B cell (primary cell): Measurements from ENCODE around the gene SDK1. TPM values are rescaled to one million over a fixed set of nuclear protein-coding genes. Genes with fewer than 3 reads are reported as not detected.
"Not testable (repeated sequence)": the region's sequence is repeated elsewhere in the genome, so short reads cannot be mapped to it uniquely, and the experiment has no call there.

ENCODE experiments used
- ATAC-seq: fragments of 200-7000 bp; cut with Tn5 transposase; one replicate; pipeline ENCODE4 v1.10.0; 2021; ENCODE audit warnings: low read depth, mild to moderate bottlenecking, moderate number of reproducible peaks, moderate library complexity
- CTCF ChIA-PET: fragments of 350-600 bp; sonication (Branson Sonifier 250); formaldehyde crosslinking; loops from one replicate; lab custom pipeline; 2021; ENCODE audit warnings: antibody characterized with exemption, inconsistent platforms; lab: Charles Lee
- POLR2A ChIA-PET: fragments of 350-600 bp; sonication (Branson Sonifier 250); formaldehyde crosslinking; loops from one replicate; lab custom pipeline; 2021; ENCODE audit warnings: antibody characterized with exemption; lab: Charles Lee
- DNase-seq: peaks from one replicate; pipeline ENCODE4 v3.0.0; 2013
- H2AFZ ChIP-seq: 2 replicates; pipeline ENCODE4 v1.6.1; 2012; ENCODE audit warnings: mild to moderate bottlenecking, low read depth, low read length; ENCODE audit not compliant: insufficient read depth, poor library complexity, severe bottlenecking
- H3K27ac ChIP-seq, 2 donors: 1 replicate in 1 of 2; 2 replicates in 1 of 2; pipeline ENCODE4 v1.5.1; 2012 to 2013; ENCODE audit warnings: low read length in 2 of 2, mild to moderate bottlenecking in 2 of 2, moderate library complexity in 1 of 2
- H3K27me3 ChIP-seq, 4 experiments: fragments of 200-600 bp in 1 of 4; sonication (generic) in 1 of 4; replicated peaks in 1 of 4; 1 replicate in 2 of 4; 2 replicates in 2 of 4; pipeline versions ENCODE4 v1.6.1 to v1.7.0; 2013 to 2016; ENCODE audit warnings: low read length in 3 of 4, mild to moderate bottlenecking in 2 of 4, mixed read lengths in 1 of 4, moderate library complexity in 1 of 4; ENCODE audit not compliant: insufficient read depth in 4 of 4, control insufficient read depth in 3 of 4; ENCODE audit errors: control extremely low read depth in 1 of 4
- H3K36me3 ChIP-seq, 2 experiments: replicated peaks in 1 of 2; 1 replicate in 1 of 2; 2 replicates in 1 of 2; pipeline versions ENCODE4 v1.6.1 to v1.7.1; 2013; ENCODE audit warnings: low read length in 1 of 2; ENCODE audit not compliant: insufficient read depth in 2 of 2, control insufficient read depth in 1 of 2; ENCODE audit errors: control extremely low read depth in 1 of 2, extremely low read depth in 1 of 2
- H3K4me1 ChIP-seq, 2 donors: fragments of 200-600 bp in 1 of 2; sonication (generic) in 1 of 2; 1 replicate in 1 of 2; 2 replicates in 1 of 2; pipeline versions ENCODE4 v1.5.1 to v1.6.1; 2013 to 2017; ENCODE audit warnings: low read length in 2 of 2; ENCODE audit not compliant: control insufficient read depth in 2 of 2, insufficient read depth in 2 of 2
- H3K4me2 ChIP-seq: replicated peaks from 2 replicates; pipeline ENCODE3; 2012; ENCODE audit warnings: mild to moderate bottlenecking, low read depth, low read length; ENCODE audit not compliant: poor library complexity, severe bottlenecking
- H3K4me3 ChIP-seq, 5 experiments: fragments of 200-600 bp in 1 of 5; sonication (generic) in 1 of 5; 1 replicate in 3 of 5; 2 replicates in 2 of 5; pipeline versions ENCODE4 v1.5.1 to v1.7.0; 2011 to 2016; ENCODE audit warnings: low read length in 4 of 5, mild to moderate bottlenecking in 4 of 5, low read depth in 2 of 5, control low read depth in 1 of 5, moderate library complexity in 1 of 5; ENCODE audit not compliant: insufficient read depth in 1 of 5; ENCODE audit errors: control extremely low read depth in 1 of 5, extremely low read depth in 1 of 5
- H3K79me2 ChIP-seq: fragments of 200-600 bp; sonication (generic); one replicate; pipeline ENCODE4 v1.6.0; 2016; ENCODE audit warnings: low read length; ENCODE audit not compliant: control insufficient read depth, insufficient read depth
- H3K9ac ChIP-seq: fragments of 200-600 bp; sonication (generic); 2 replicates; pipeline ENCODE4 v1.6.1; 2017; ENCODE audit warnings: mild to moderate bottlenecking, low read length, moderate library complexity
- H3K9me3 ChIP-seq, 3 donors: one replicate each; pipeline versions ENCODE4 v1.6.1 to v1.7.1; 2013; ENCODE audit warnings: low read length in 2 of 3; ENCODE audit not compliant: control insufficient read depth in 2 of 3, insufficient read depth in 1 of 3; ENCODE audit errors: control extremely low read depth in 1 of 3
- H4K20me1 ChIP-seq: 2 replicates; pipeline ENCODE4 v1.6.0; 2012; ENCODE audit warnings: mild to moderate bottlenecking, low read length; ENCODE audit not compliant: insufficient read depth, control insufficient read depth, poor library complexity, severe bottlenecking
- H3K27ac Mint-ChIP-seq: one replicate; pipeline ENCODE4 v1.8.0; 2021; ENCODE audit warnings: mixed read lengths
- H3K27me3 Mint-ChIP-seq: one replicate; pipeline ENCODE4 v1.8.0; 2021; ENCODE audit warnings: mixed read lengths
- H3K4me1 Mint-ChIP-seq: one replicate; pipeline ENCODE4 v1.8.0; 2021; ENCODE audit warnings: mixed read lengths
- H3K4me3 Mint-ChIP-seq: one replicate; pipeline ENCODE4 v1.8.0; 2021; ENCODE audit warnings: mixed read lengths
- H3K9me3 Mint-ChIP-seq: one replicate; pipeline ENCODE4 v1.8.0; 2022; ENCODE audit warnings: mixed read lengths; ENCODE audit not compliant: insufficient read depth
- CTCF ChIP-seq: fragments of 200-600 bp; IDR thresholded peaks from one replicate; pipeline ENCODE4 v1.8.0; 2022; ENCODE audit warnings: antibody characterized with exemption, mild to moderate bottlenecking
- EZH2 ChIP-seq: IDR thresholded peaks from 2 replicates; pipeline ENCODE4 v1.6.1; 2012; ENCODE audit warnings: borderline replicate concordance, low read depth, mild to moderate bottlenecking, moderate library complexity, low read length; ENCODE audit not compliant: insufficient read depth, poor library complexity, severe bottlenecking
- WGBS: methylation state at CpG from one replicate; pipeline ENCODE4 v1.1.5; 2013; ENCODE audit warnings: missing lambda C conversion rate; ENCODE audit not compliant: insufficient coverage; 5-methylcytosine and 5-hydroxymethylcytosine counted together
- intact Hi-C: fragments of 100-400 bp; cut with micrococcal nuclease; formaldehyde crosslinking; loops from one replicate; pipeline ENCODE4 v1.10.0; 2022
- polyA plus RNA-seq: library from polyadenylated mRNA; depleted of rRNA; stranded (reverse); fragments of >200 nt; gene quantifications from 2 replicates; pipeline ENCODE4 v1.2.3, GENCODE V29; 2012
- total RNA-seq, 2 donors: library from RNA; stranded (reverse); fragments of 120-200 nt in 1 of 2; gene quantifications; 1 replicate in 1 of 2; 2 replicates in 1 of 2; pipeline versions ENCODE4 v1.2.3 to v1.2.4, GENCODE V29; 2013 to 2022

The SDK1 gene
- total and polyA plus RNA-seq, 2 donors (not counting 1 experiment from before 2014, with no cell fraction given), result 0.73 to 2.0 TPM

DNA sequence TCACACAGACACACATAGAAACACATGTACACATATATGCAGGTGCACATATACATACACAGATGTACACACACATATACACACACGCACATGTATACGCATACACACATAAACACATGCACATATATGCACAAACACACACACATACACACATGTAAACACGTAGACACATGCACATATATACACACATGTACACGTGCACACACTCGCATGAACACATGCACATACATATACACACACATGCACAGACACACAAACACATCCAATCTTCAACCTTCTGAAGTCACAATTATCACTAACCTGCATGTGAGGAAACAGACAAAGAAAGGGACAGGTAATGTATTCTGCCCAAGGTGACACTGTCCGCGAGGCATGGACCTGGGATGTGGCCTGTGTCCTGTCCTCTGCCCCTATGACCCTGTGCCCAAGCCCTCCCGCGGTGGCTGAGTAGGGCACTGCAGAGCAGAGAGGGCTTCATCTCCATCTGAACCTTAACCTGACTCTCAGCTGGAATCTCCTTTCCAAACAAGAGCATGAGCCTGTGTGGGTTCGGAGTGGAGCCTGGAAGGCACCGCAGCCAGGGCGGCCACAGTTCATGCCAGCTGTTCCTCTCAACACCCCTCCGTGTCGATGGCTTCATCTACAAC is 660.9 kb downstream of the SDK1 start:
- no peaks in the 10 kb centered on the region for H3K79me2 ChIP-seq
- H3K36me3 ChIP-seq, result no peaks in the 10 kb centered on the region
- ATAC-seq, result no peak
- peaks cover 0 to 12% (median 0%) of the 10 kb centered on the region in 3 donors for H3K9me3 ChIP-seq
- WGBS, result 98% methylated on average over 9 of the region's 14 CpGs
- peaks cover 0 to 12% of the 10 kb centered on the region in 2 donors for H3K4me1 ChIP-seq
- H3K4me2 ChIP-seq, result no peak overlapping the region
- H3K27ac Mint-ChIP-seq, result no peak overlapping the region
- no peak overlapping the region for H3K27ac ChIP-seq
- TF ChIP-seq EZH2, result no peak
- TF ChIP-seq CTCF, result no peak
- no peak overlapping the region for H3K9ac ChIP-seq
- H3K4me3 Mint-ChIP-seq, result no peak overlapping the region
- no peak overlapping the region for H3K4me3 ChIP-seq
- H3K9me3 Mint-ChIP-seq, result peaks cover 6% of the 10 kb centered on the region
- intact Hi-C loops, result no loop called here
- peaks cover 13% of the 10 kb centered on the region for H3K4me1 Mint-ChIP-seq
- no peak overlapping the region for H2AFZ ChIP-seq
- no peaks in the 10 kb centered on the region for H3K27me3 ChIP-seq
- CTCF ChIA-PET, result no interaction called here
- DNase-seq, result no peak
- POLR2A ChIA-PET, result no interaction called here
- H4K20me1 ChIP-seq, result no peaks in the 10 kb centered on the region
- H3K27me3 Mint-ChIP-seq, result peaks cover 13% of the 10 kb centered on the region

DNA sequence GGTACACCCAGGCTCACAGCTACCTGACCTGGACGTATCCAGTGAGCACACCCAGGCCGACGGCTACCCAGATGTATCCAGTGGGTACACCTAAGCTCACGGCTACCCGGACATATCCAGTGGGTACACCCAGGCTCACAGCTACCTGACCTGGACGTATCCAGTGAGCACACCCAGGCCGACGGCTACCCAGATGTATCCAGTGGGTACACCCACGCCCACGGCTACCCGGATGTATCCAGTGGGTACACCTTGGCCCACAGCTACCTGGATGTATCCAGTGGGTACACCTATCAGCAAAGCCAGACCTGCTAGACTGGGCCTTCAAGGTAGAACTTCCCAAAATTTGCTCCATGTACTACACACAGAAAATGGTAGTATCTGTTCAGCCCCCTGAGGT is 662.7 kb downstream of the SDK1 start:
- H2AFZ ChIP-seq, intact Hi-C loops, POLR2A ChIA-PET, H3K4me3 Mint-ChIP-seq, H3K36me3 ChIP-seq, H3K9ac ChIP-seq, ATAC-seq, H3K27ac Mint-ChIP-seq, H3K27me3 ChIP-seq, DNase-seq, H4K20me1 ChIP-seq, H3K9me3 Mint-ChIP-seq, H3K27ac ChIP-seq, H3K4me1 ChIP-seq, H3K4me3 ChIP-seq, H3K4me1 Mint-ChIP-seq, CTCF ChIA-PET, H3K4me2 ChIP-seq, H3K79me2 ChIP-seq: not testable (repeated sequence)
- 97% methylated on average over 11 of the region's 11 CpGs for WGBS
- H3K9me3 ChIP-seq, result peaks cover 0 to 12% (median 0%) of the 10 kb centered on the region in 3 donors
- H3K27me3 Mint-ChIP-seq, result peaks cover 13% of the 10 kb centered on the region
